ENCODE measurements around the gene IDS. TPM values are rescaled to one million over a fixed set of nuclear protein-coding genes. Genes with fewer than 3 reads are reported as not detected.

Gene IDS
- total RNA-seq, result 45.4 and 51.2 TPM in 2 replicates

GRCh38 chrX:149504915-149505651, at the start of gene IDS:
Gene IDS, minus strand, starts transcription at chrX:149505306. Its CDS starts 169 bp downstream, at chrX:149505137.

GRCh38 chrX:149549701-149550100, 44.6 kb upstream of the IDS start, which contains the start of gene HSFX3:
Gene HSFX3, minus strand, starts transcription at chrX:149549924. Its CDS starts 72 bp downstream, at chrX:149549852.

GRCh38 chrX:149540621-149541520, 35.8 kb upstream of the IDS start, which contains the start of gene EOLA1:
Gene EOLA1, plus strand, starts transcription at chrX:149541012. Its CDS starts 4,619 bp downstream, at chrX:149545631.

Other genes starting within 250 kb of the IDS start
- 12.9 and 14.0 TPM in 2 replicates for gene EOLA1, start 35.7 kb upstream of the IDS start, total RNA-seq
- gene HSFX3, start 44.6 kb upstream of the IDS start, total RNA-seq, result not detected in 2 replicates
- not detected in 2 replicates for gene MAGEA9B, start 82.2 kb upstream of the IDS start, total RNA-seq
- not detected in 2 replicates for gene HSFX2, start 90.0 kb upstream of the IDS start, total RNA-seq
- 17.6 and 18.4 TPM in 2 replicates for gene TMEM185A, start 126.5 kb upstream of the IDS start, total RNA-seq
- not detected in 2 replicates for gene MAGEA11, start 206.8 kb upstream of the IDS start, total RNA-seq